Uterine smooth muscle cell (primary cell): ENCODE results near the gene PRMT6. TPM values are rescaled to one million over a fixed set of nuclear protein-coding genes. Genes with fewer than 3 reads are reported as not detected.

Source experiments
- total RNA-seq: library from RNA; depleted of rRNA; stranded (reverse); fragments of >200 nt; gene quantifications from 2 replicates; pipeline ENCODE4 v1.2.3, GENCODE V29; 2014

PRMT6 gene
- 21.7 and 24.8 TPM in 2 replicates for total RNA-seq

GRCh38 chr1:107056426-107057196, at the start of gene PRMT6:
Gene PRMT6 (plus strand): TSS chr1:107056674. CDS start chr1:107056716, 42 bp downstream.

Other genes starting within 250 kb of the PRMT6 start
- 19.0 and 30.4 TPM in 2 replicates for gene NTNG1, start 84.4 kb downstream of the PRMT6 start, total RNA-seq